WTC11 (cell line): ENCODE results near the gene EIF5. TPM values are rescaled to one million over a fixed set of nuclear protein-coding genes. Genes with fewer than 3 reads are reported as not detected.
A peak's percentile ranks its signal among the peaks of the same experiment; 100 is the strongest.

Experiments used
- ATAC-seq: fragments of 200-7000 bp; cut with Tn5 transposase; 2 replicates; pipeline ENCODE4 v1.10.0; 2021; ENCODE audit warnings: mild to moderate bottlenecking, moderate library complexity
- CTCF ChIA-PET: fragments of 300-600 bp; sonication (Branson Sonifier 250); formaldehyde crosslinking; loops from one replicate; lab custom pipeline; 2021; ENCODE audit warnings: antibody characterized with exemption; lab: Charles Lee
- POLR2A ChIA-PET: fragments of 350-600 bp; sonication (Branson Sonifier 250); formaldehyde crosslinking; loops from one replicate; lab custom pipeline; 2021; ENCODE audit warnings: antibody characterized with exemption; lab: Charles Lee
- DNase-seq: peaks from one replicate; pipeline ENCODE4 v3.0.0; 2021; ENCODE audit warnings: low spot score
- H3K27ac Mint-ChIP-seq: 2 replicates; pipeline ENCODE4 v1.8.0; 2021; ENCODE audit warnings: mixed read lengths
- H3K27me3 Mint-ChIP-seq: 2 replicates; pipeline ENCODE4 v1.8.0; 2021; ENCODE audit warnings: low read depth, mild to moderate bottlenecking, moderate library complexity, mixed read lengths
- H3K36me3 Mint-ChIP-seq: 2 replicates; pipeline ENCODE4 v1.8.0; 2021; ENCODE audit warnings: mixed read lengths
- H3K4me1 Mint-ChIP-seq: 2 replicates; pipeline ENCODE4 v1.8.0; 2022; ENCODE audit warnings: mixed read lengths
- H3K4me3 Mint-ChIP-seq: 2 replicates; pipeline ENCODE4 v1.8.0; 2021; ENCODE audit warnings: mild to moderate bottlenecking, moderate library complexity, mixed read lengths
- H3K9me3 Mint-ChIP-seq: 2 replicates; pipeline ENCODE4 v1.8.0; 2021; ENCODE audit warnings: mixed read lengths
- ELF4 ChIP-seq: sonication (generic); formaldehyde crosslinking; IDR thresholded peaks from 2 replicates; pipeline ENCODE4 v1.8.1; 2022; ENCODE audit warnings: low read depth, mild to moderate bottlenecking, moderate library complexity, missing genetic modification reagents
- EMX1 ChIP-seq: fragments of 250-450 bp; sonication (Bioruptor Pico); IDR thresholded peaks from 2 replicates; pipeline ENCODE4 v1.8.0; 2021; ENCODE audit warnings: mild to moderate bottlenecking
- FOXK1 ChIP-seq: sonication (generic); formaldehyde crosslinking; IDR thresholded peaks from 2 replicates; pipeline ENCODE4 v1.8.0; 2022; ENCODE audit warnings: mild to moderate bottlenecking, moderate library complexity, missing genetic modification reagents
- GABPB1 ChIP-seq: sonication (generic); formaldehyde crosslinking; IDR thresholded peaks from 2 replicates; pipeline ENCODE4 v1.8.1; 2023; ENCODE audit warnings: mild to moderate bottlenecking, missing genetic modification reagents
- IRF1 ChIP-seq: sonication (generic); formaldehyde crosslinking; IDR thresholded peaks from 2 replicates; pipeline ENCODE4 v1.8.0; 2023; ENCODE audit warnings: missing genetic modification reagents
- IRF2 ChIP-seq: sonication (generic); formaldehyde crosslinking; IDR thresholded peaks from 2 replicates; pipeline ENCODE4 v1.8.0; 2022; ENCODE audit warnings: low read depth, missing genetic modification reagents, borderline replicate concordance
- MAX ChIP-seq: sonication (generic); formaldehyde crosslinking; IDR thresholded peaks from 2 replicates; pipeline ENCODE4 v1.8.0; 2022; ENCODE audit warnings: mild to moderate bottlenecking, missing genetic modification reagents
- MXD4 ChIP-seq: fragments of 250-450 bp; sonication (Bioruptor Pico); IDR thresholded peaks from 2 replicates; pipeline ENCODE4 v1.8.0; 2021; ENCODE audit warnings: mild to moderate bottlenecking, moderate library complexity, borderline replicate concordance
- NFATC4 ChIP-seq: fragments of 250-450 bp; sonication (Bioruptor Pico); IDR thresholded peaks from 2 replicates; pipeline ENCODE4 v1.9.0; 2021; ENCODE audit warnings: mild to moderate bottlenecking
- NR3C1 ChIP-seq: sonication (generic); formaldehyde crosslinking; conservative IDR thresholded peaks from 2 replicates; pipeline ENCODE4 v1.8.1; 2023; ENCODE audit warnings: low read depth, mild to moderate bottlenecking, missing genetic modification reagents
- ZNF232 ChIP-seq: sonication (generic); formaldehyde crosslinking; IDR thresholded peaks from 2 replicates; pipeline ENCODE4 v1.8.0; 2022; ENCODE audit warnings: mild to moderate bottlenecking, missing genetic modification reagents
- ZNF512 ChIP-seq: sonication (generic); formaldehyde crosslinking; IDR thresholded peaks from 2 replicates; pipeline ENCODE4 v1.8.1; 2022; ENCODE audit warnings: missing genetic modification reagents, borderline replicate concordance
- total RNA-seq: library from RNA; stranded (reverse); gene quantifications from 3 replicates; pipeline ENCODE4 v1.2.3, GENCODE V29; 2021
- TF ChIP-seq, protein P1 (sequence below): sonication (generic); formaldehyde crosslinking; IDR thresholded peaks from 2 replicates; pipeline ENCODE4 v1.8.0; 2022; ENCODE audit warnings: missing genetic modification reagents

The EIF5 gene
- total RNA-seq, 1 experiment from 2014 or later, result 282 TPM

DNA sequence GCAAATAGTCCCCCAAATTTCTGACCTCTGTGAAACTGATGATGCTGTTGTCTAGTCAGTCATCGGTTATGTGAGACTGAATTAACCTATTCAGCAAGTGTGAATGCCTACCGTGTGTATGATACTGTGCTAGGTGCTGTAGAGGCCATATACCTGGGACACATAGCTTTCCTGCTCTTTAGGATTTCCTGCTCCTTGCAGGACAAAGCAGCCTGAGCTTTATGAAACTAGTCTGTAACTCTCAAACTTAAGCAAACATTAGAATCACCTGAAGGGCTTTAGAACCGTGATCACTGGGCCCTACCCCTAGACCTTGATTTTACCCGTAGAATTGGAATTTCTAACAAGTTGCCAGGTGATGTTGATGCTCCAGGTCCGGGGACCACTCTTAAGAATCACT lies 58.1 kb downstream of the EIF5 start:
- no peak for ATAC-seq
- peaks cover 39% of the 10 kb centered on the region for H3K4me1 Mint-ChIP-seq
- H3K4me3 Mint-ChIP-seq, result no peak overlapping the region
- ChIA-PET CTCF (interaction anchor here (1.1 to 2.4 kb wide), 4 partner anchors 12 to 69 kb away, joined by 3 to 14 read pairs (median 5); no protein-coding TSS in a partner anchor), POLR2A (no interaction called here)
- peaks cover 3% of the 10 kb centered on the region; the same call in 1 of the 2 replicates for H3K36me3 Mint-ChIP-seq
- no peak for DNase-seq
- H3K9me3 Mint-ChIP-seq, result no peaks in the 10 kb centered on the region
- no peaks in the 10 kb centered on the region for H3K27me3 Mint-ChIP-seq
- TF ChIP-seq GABPB1 (CRISPR knock-in tag), result no peak
- no peak for TF ChIP-seq MXD4 (CRISPR knock-in tag)
- no peak for TF ChIP-seq EMX1 (CRISPR knock-in tag)
- no peak overlapping the region for H3K27ac Mint-ChIP-seq

GRCh38 chr14:103392572-103392971 lies 58.5 kb downstream of the EIF5 start:
- H3K4me1 Mint-ChIP-seq, result peaks cover 37% of the 10 kb centered on the region
- H3K27ac Mint-ChIP-seq, result no peak overlapping the region
- H3K36me3 Mint-ChIP-seq, result peaks cover 3% of the 10 kb centered on the region; the same call in 1 of the 2 replicates
- POLR2A ChIA-PET, result interaction anchor here (1.2 kb wide), 1 partner anchor 23 kb away, joined by 3 read pairs; no protein-coding TSS in a partner anchor
- no peak overlapping the region for H3K4me3 Mint-ChIP-seq
- TF ChIP-seq FOXK1 (CRISPR knock-in tag) (no peak), IRF1 (CRISPR knock-in tag) (no peak), IRF2 (no peak)
- TF ChIP-seq, protein P1, sequence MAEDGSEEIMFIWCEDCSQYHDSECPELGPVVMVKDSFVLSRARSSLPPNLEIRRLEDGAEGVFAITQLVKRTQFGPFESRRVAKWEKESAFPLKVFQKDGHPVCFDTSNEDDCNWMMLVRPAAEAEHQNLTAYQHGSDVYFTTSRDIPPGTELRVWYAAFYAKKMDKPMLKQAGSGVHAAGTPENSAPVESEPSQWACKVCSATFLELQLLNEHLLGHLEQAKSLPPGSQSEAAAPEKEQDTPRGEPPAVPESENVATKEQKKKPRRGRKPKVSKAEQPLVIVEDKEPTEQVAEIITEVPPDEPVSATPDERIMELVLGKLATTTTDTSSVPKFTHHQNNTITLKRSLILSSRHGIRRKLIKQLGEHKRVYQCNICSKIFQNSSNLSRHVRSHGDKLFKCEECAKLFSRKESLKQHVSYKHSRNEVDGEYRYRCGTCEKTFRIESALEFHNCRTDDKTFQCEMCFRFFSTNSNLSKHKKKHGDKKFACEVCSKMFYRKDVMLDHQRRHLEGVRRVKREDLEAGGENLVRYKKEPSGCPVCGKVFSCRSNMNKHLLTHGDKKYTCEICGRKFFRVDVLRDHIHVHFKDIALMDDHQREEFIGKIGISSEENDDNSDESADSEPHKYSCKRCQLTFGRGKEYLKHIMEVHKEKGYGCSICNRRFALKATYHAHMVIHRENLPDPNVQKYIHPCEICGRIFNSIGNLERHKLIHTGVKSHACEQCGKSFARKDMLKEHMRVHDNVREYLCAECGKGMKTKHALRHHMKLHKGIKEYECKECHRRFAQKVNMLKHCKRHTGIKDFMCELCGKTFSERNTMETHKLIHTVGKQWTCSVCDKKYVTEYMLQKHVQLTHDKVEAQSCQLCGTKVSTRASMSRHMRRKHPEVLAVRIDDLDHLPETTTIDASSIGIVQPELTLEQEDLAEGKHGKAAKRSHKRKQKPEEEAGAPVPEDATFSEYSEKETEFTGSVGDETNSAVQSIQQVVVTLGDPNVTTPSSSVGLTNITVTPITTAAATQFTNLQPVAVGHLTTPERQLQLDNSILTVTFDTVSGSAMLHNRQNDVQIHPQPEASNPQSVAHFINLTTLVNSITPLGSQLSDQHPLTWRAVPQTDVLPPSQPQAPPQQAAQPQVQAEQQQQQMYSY (CRISPR knock-in tag), result no peak
- DNase-seq (no peak), ATAC-seq (no peak)
- H3K27me3 Mint-ChIP-seq, result no peaks in the 10 kb centered on the region
- CTCF ChIA-PET, result interaction anchor here (1.1 to 2.1 kb wide), 4 partner anchors 25 to 288 kb away, joined by 3 to 6 read pairs (median 3); no protein-coding TSS in a partner anchor
- no peaks in the 10 kb centered on the region for H3K9me3 Mint-ChIP-seq

GRCh38 chr14:103393070-103393469 lies 59.0 kb downstream of the EIF5 start:
- CTCF ChIA-PET, result interaction anchor here (0.6 to 2.1 kb wide), 8 partner anchors 9 to 288 kb away, joined by 3 to 6 read pairs (median 3); partner anchors contain the start of gene MARK3
- peaks cover 40% of the 10 kb centered on the region for H3K4me1 Mint-ChIP-seq
- peaks cover 3% of the 10 kb centered on the region; the same call in 1 of the 2 replicates for H3K36me3 Mint-ChIP-seq
- ATAC-seq, result no peak
- H3K9me3 Mint-ChIP-seq, result no peaks in the 10 kb centered on the region
- DNase-seq, result no peak
- H3K4me3 Mint-ChIP-seq, result no peak overlapping the region
- peak overlapping the region; percentile 68; the same call in 1 of the 2 replicates for H3K27ac Mint-ChIP-seq
- no peaks in the 10 kb centered on the region for H3K27me3 Mint-ChIP-seq
- POLR2A ChIA-PET, result interaction anchor here (1.2 kb wide), 1 partner anchor 23 kb away, joined by 3 read pairs; no protein-coding TSS in a partner anchor
- TF ChIP-seq ZNF512 (CRISPR knock-in tag), result no peak
- no peak for TF ChIP-seq FOXK1 (CRISPR knock-in tag)
- TF ChIP-seq NR3C1 (CRISPR knock-in tag), result no peak
- TF ChIP-seq ELF4 (CRISPR knock-in tag), result no peak
- no peak for TF ChIP-seq NFATC4 (CRISPR knock-in tag)
- no peak for TF ChIP-seq ZNF232 (CRISPR knock-in tag)
- TF ChIP-seq MAX, result no peak
- TF ChIP-seq, all 79 proteins: peak for 0
